SK-N-SH treated with all-trans-retinoic acid at 6 μM for 48 hours (cell line): Measurements from ENCODE around the gene SYT7.

ENCODE experiments used
- ARNTL ChIP-seq: fragments of 450-650 bp; formaldehyde crosslinking; IDR thresholded peaks from 2 replicates; pipeline ENCODE4 v1.5.0; 2020; ENCODE audit warnings: low read depth, mild to moderate bottlenecking, moderate library complexity, borderline replicate concordance
- CSDC2 ChIP-seq: fragments of 250-450 bp; sonication (Bioruptor Pico); IDR thresholded peaks from 2 replicates; pipeline ENCODE4 v1.5.0; 2020; ENCODE audit warnings: mild to moderate bottlenecking, moderate library complexity
- ESRRG ChIP-seq: fragments of 250-450 bp; sonication (Bioruptor Pico); IDR thresholded peaks from 2 replicates; pipeline ENCODE4 v1.6.1; 2021; ENCODE audit warnings: mild to moderate bottlenecking
- OSR1 ChIP-seq: fragments of 250-450 bp; sonication (Bioruptor Pico); IDR thresholded peaks from 2 replicates; pipeline ENCODE4 v1.8.0; 2022; ENCODE audit warnings: moderate library complexity, mild to moderate bottlenecking, inconsistent platforms
- ZC3H10 ChIP-seq: fragments of 250-450 bp; sonication (Bioruptor Pico); IDR thresholded peaks from 2 replicates; pipeline ENCODE4 v1.5.1; 2021; ENCODE audit warnings: mild to moderate bottlenecking, moderate library complexity
- ZFP30 ChIP-seq: fragments of 450-650 bp; formaldehyde crosslinking; IDR thresholded peaks from 2 replicates; pipeline ENCODE4 v1.5.0; 2022; ENCODE audit warnings: mild to moderate bottlenecking, moderate library complexity
- TF ChIP-seq, protein P1 (sequence below): fragments of 250-450 bp; sonication (Bioruptor Pico); IDR thresholded peaks from 2 replicates; pipeline ENCODE4 v1.8.0; 2020; ENCODE audit warnings: mild to moderate bottlenecking, moderate library complexity, borderline replicate concordance
- TF ChIP-seq, protein P2 (sequence below): fragments of 250-450 bp; sonication (Bioruptor Pico); IDR thresholded peaks from 2 replicates; pipeline ENCODE4 v1.8.0; 2021; ENCODE audit warnings: low read depth, mild to moderate bottlenecking, moderate library complexity, borderline replicate concordance
- TF ChIP-seq, protein P3 (sequence below): fragments of 250-450 bp; sonication (Bioruptor Pico); IDR thresholded peaks from 2 replicates; pipeline ENCODE4 v1.5.0; 2020; ENCODE audit warnings: mild to moderate bottlenecking, moderate library complexity

DNA sequence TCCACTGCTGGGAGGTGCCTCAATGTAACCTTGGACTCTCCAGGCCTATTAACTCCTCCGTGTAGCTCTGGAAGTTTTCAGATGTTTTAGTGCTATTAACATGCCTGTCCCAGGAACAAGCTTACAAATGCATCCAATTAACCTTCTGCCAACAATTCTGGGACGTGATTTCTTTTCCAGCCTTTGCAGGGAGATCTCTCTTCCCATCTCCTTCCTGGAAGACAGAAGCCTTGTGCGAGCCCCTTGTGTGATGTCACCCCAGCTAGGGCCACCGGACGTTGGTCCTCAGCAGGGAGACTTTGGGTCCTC is 47.7 kb upstream of the SYT7 start:
- TF ChIP-seq, protein P1, sequence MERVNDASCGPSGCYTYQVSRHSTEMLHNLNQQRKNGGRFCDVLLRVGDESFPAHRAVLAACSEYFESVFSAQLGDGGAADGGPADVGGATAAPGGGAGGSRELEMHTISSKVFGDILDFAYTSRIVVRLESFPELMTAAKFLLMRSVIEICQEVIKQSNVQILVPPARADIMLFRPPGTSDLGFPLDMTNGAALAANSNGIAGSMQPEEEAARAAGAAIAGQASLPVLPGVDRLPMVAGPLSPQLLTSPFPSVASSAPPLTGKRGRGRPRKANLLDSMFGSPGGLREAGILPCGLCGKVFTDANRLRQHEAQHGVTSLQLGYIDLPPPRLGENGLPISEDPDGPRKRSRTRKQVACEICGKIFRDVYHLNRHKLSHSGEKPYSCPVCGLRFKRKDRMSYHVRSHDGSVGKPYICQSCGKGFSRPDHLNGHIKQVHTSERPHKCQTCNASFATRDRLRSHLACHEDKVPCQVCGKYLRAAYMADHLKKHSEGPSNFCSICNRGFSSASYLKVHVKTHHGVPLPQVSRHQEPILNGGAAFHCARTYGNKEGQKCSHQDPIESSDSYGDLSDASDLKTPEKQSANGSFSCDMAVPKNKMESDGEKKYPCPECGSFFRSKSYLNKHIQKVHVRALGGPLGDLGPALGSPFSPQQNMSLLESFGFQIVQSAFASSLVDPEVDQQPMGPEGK (CRISPR knock-in tag), result no peak
- TF ChIP-seq ESRRG (CRISPR knock-in tag), result no peak
- TF ChIP-seq ZFP30, result no peak
- TF ChIP-seq ARNTL (CRISPR knock-in tag), result no peak
- TF ChIP-seq, protein P2, sequence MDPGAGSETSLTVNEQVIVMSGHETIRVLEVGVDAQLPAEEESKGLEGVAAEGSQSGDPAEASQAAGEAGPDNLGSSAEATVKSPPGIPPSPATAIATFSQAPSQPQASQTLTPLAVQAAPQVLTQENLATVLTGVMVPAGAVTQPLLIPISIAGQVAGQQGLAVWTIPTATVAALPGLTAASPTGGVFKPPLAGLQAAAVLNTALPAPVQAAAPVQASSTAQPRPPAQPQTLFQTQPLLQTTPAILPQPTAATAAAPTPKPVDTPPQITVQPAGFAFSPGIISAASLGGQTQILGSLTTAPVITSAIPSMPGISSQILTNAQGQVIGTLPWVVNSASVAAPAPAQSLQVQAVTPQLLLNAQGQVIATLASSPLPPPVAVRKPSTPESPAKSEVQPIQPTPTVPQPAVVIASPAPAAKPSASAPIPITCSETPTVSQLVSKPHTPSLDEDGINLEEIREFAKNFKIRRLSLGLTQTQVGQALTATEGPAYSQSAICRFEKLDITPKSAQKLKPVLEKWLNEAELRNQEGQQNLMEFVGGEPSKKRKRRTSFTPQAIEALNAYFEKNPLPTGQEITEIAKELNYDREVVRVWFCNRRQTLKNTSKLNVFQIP, result no peak
- TF ChIP-seq CSDC2 (CRISPR knock-in tag), result no peak
- TF ChIP-seq ZC3H10 (CRISPR knock-in tag), result no peak
- TF ChIP-seq OSR1, result no peak
- TF ChIP-seq, protein P3, sequence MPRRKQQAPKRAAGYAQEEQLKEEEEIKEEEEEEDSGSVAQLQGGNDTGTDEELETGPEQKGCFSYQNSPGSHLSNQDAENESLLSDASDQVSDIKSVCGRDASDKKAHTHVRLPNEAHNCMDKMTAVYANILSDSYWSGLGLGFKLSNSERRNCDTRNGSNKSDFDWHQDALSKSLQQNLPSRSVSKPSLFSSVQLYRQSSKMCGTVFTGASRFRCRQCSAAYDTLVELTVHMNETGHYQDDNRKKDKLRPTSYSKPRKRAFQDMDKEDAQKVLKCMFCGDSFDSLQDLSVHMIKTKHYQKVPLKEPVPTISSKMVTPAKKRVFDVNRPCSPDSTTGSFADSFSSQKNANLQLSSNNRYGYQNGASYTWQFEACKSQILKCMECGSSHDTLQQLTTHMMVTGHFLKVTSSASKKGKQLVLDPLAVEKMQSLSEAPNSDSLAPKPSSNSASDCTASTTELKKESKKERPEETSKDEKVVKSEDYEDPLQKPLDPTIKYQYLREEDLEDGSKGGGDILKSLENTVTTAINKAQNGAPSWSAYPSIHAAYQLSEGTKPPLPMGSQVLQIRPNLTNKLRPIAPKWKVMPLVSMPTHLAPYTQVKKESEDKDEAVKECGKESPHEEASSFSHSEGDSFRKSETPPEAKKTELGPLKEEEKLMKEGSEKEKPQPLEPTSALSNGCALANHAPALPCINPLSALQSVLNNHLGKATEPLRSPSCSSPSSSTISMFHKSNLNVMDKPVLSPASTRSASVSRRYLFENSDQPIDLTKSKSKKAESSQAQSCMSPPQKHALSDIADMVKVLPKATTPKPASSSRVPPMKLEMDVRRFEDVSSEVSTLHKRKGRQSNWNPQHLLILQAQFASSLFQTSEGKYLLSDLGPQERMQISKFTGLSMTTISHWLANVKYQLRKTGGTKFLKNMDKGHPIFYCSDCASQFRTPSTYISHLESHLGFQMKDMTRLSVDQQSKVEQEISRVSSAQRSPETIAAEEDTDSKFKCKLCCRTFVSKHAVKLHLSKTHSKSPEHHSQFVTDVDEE (CRISPR knock-in tag), result no peak
